GM19467 (cell line): ENCODE data around the gene DCST1.
A peak's percentile ranks its signal among the peaks of the same experiment; 100 is the strongest.

Experiments used
- ATAC-seq: cut with Tn5 transposase; IDR thresholded peaks from one replicate; pipeline ENCODE4 v1.9.1; 2021; ENCODE audit warnings: mild to moderate bottlenecking, moderate library complexity; ENCODE audit not compliant: unreplicated experiment

Gene DCST1

DNA sequence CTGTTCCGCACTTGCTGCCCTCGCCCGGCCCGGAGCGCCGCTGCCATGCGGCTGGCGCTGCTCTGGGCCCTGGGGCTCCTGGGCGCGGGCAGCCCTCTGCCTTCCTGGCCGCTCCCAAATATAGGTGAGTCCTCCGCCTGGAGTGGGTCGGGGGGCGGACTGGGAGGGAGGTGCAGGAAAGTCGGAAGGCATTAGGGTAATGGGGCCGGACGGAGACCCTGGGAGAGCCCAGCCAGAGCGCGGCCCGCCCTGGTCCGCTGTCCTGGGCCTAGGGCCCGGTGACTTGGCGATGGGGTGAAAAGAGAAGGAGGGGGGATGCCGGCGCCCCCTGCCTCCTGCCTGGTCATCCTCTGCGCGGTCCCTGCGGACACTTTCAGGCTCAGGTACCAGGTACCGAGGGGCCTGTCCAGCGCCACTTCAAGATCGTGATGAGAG is 17.7 kb downstream of the DCST1 start:
- ATAC-seq, result peak; percentile 25

DNA sequence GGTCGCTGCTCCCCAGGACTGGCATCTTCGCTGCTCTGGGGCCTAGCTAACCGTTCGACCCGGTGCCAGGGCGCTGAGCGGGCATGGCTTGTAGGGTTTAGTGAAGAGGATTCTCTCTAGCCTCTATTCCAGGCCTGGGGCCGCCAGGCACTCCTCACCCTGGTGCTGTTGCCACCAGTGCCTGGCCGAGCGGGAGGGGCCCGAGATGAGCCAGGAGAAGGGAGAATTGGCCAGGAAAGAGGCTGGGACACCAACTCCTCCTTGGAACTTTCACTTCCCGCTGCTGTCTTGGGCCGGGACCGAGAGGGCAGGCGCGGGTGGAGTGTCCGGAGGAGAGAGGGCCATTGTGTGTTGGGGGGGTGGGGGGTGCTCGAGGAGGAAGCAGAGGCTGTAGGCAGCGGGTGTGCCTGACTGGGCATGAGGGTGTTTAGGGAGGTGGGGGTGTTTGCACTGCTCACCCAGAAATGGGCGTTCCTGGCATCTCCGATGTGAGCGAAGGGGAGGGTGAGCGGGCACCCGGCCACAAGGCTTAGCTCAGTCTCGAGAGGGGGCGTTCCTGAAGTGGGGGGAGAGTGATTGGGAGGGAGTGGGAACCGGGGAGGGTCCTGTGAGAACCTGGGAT is 18.3 kb downstream of the DCST1 start:
- no peak for ATAC-seq

DNA sequence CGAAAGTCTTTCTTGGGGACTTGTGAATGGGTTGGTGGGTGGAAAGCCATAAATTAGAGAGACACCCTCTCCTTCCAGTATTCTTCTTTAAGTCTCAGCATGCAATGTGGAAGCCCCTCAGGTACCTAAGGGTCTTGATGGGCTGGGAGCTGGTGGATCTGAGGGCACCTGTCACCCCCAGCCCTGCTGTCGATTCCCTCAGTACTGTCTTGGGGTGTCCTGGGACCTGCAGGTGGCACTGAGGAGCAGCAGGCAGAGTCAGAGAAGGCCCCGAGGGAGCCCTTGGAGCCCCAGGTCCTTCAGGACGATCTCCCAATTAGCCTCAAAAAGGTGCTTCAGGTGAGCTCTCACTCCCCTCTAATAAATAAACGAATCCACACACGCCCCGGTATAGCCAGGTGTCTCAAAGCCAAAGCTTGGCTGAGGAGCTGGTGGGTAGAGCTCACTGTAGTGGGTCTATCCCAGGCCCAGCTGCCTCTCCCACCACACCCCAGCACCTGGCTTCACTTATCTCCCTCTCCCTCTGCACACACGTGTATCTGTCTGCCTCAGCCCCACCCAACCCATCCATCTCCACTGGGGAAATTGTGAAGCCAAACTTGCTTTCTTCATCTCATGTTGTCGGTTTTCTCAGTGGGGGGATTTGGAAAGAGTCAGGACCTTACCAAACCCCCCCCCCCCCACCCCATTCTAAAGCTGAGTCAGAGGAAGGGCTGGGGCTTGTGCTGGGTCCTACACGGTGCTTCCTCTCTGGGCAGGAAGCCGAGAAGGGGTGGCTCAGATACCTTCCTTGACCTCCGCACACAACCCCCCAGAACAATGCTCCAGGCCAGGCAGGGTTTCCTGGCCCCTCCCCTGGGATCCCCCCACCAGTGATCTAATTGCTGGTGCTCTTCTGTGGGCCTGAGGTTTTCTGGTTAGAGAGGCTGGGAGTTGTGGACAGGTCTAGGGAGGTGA is 19.1 kb downstream of the DCST1 start:
- ATAC-seq, result no peak

DNA sequence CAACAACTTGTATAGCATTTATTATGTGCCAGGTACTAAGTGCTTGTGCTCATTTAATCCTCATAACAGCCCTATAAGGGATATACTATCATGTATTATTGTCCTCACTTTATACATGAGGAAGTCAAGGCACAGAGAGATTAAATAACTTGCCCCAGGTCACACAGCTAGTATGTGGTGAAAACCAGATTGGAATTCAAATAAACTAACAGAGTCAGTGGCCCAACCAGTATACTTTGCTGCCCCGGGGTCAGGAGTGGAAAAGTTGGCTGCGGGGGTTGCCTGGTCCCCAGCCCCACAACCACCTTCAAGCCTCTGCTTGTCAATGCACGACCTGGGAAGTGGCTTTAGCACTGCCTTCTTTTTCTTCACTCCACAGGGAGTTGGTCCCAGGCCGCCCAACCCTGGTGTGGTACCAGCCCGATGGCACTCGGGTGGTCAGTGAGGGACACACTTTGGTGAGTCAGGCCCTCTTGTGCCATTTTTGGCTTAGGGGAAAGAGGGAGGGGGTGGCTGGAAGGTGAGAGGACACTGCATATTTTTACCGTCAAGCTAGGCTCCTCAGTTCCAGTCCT is 20.0 kb downstream of the DCST1 start:
- ATAC-seq, result no peak

DNA sequence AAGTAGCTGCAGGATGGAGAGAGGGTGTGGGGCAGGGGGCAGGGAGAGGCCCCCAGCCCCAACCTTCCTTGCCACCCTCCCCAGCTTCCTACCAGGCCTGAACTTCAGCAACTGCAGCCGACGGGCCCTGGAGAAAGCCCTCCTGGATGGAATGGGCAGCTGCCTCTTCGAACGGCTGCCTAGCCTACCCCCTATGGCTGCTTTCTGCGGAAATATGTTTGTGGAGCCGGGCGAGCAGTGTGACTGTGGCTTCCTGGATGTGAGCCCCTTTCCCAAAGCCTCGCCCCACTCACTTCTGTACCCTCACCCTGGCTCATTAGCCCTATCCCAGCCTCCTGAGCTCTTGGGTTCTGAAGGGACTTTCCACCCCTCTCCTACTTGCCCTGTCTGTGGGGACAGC is 23.5 kb downstream of the DCST1 start:
- ATAC-seq, result no peak

DNA sequence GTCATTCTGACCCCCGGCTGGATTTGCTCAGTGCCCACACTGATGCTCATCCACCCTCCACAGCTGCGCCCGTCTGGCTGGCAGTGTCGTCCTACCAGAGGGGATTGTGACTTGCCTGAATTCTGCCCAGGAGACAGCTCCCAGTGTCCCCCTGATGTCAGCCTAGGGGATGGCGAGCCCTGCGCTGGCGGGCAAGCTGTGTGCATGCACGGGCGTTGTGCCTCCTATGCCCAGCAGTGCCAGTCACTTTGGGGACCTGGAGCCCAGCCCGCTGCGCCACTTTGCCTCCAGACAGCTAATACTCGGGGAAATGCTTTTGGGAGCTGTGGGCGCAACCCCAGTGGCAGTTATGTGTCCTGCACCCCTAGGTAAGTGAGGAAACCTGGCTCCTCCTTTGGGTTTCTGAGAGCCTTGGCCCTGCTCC is 24.2 kb downstream of the DCST1 start:
- no peak for ATAC-seq

DNA sequence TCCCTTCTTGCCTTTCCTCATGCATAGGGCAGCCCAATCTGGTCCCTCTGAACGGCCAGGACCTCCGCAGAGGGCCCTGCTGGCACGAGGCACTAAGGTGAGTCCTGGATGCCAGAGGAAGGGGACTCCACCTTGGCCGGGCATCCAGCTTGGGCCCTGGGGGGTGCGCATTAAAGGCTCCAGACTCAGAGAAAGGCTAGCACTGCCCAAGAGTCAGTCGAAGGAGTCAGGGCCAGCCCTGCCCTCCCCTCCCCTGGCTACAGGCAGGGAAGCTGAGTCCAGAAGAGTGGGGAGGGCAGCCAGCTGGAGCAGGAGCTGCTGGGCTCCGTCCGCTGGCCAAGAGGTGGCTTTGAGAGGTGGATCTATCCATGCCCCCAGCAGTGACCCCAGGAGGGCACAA is 27.1 kb downstream of the DCST1 start:
- ATAC-seq, result no peak

DNA sequence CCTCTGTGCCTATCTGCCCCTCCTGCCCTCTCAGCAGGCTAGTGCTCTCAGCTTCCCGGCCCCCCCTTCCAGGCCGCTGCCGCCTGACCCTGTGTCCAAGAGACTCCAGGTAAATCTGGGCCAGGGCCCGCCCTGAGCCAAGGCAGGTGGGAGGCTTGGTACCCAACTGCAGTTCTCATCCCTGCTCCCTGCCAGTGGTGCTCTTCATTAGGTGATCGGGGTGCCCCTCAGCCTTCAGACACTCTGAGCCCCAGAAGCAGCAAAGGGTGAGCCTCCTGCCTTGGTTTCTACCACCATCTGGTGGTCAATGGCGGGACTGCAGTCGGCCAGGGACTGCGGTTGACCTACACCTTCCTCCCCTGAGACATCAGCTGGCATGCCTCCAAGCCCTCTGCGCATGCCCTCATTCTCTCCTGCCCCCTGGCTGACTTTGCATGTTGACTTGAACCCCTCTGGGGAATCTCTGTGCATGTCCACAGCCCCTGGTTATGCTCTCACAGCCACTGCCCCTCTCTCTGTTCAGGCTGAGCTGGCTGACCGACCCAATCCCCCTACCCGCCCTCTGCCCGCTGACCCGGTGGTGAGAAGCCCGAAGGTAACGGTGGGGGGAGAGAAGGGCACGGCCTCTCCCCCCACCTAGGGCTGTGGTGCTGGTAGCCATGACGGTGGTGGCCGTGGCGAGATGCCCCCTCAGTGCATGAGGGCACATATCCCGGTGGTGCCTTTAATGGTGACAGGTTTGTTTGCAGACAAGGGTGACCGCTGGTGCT is 27.9 kb downstream of the DCST1 start:
- peak; percentile 43 for ATAC-seq

DNA sequence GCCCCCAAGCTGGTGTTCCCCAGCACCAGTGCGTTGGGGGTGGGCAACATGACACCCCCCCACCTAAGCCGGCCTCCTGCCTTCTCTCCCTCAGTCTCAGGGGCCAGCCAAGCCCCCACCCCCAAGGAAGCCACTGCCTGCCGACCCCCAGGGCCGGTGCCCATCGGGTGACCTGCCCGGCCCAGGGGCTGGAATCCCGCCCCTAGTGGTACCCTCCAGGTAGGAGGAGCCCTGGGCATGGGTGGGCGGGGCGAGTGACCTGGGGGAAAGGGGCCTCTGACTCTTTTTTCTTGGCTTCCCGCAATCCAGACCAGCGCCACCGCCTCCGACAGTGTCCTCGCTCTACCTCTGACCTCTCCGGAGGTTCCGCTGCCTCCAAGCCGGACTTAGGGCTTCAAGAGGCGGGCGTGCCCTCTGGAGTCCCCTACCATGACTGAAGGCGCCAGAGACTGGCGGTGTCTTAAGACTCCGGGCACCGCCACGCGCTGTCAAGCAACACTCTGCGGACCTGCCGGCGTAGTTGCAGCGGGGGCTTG is 28.6 kb downstream of the DCST1 start:
- no peak for ATAC-seq

DNA sequence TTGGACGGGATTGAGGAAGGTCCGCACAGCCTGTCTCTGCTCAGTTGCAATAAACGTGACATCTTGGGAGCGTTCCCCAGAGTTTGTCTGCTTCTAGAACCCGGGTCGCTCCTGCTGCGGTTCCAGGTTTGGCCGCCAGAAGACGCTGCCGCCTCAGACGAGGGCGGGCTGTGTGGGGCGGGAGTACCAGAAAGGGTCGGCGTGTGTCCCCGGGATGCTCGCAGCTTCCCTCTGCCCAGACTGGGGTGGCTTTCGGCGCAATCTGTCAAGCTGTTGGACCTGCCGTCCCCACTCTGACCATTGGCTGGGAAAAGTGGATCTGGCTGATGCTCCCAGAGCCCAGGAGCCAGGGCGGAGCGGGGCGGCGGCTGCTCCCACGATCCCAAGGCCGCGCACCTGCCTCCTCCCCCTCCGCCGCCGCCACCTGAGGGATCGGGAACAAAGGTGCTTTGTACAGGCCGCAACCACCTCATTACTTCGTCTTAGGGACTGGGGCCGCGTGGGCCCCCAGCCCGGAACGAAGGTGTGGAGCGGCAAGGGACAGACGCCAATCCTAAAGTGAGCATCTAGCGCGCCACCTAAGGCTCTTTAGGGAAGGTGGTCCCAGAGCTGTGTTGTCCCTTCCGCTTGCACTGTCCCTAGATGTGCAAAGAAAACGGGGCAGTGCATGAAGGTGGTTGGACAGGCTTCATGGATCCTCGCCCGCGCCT is 29.2 kb downstream of the DCST1 start:
- no peak for ATAC-seq

DNA sequence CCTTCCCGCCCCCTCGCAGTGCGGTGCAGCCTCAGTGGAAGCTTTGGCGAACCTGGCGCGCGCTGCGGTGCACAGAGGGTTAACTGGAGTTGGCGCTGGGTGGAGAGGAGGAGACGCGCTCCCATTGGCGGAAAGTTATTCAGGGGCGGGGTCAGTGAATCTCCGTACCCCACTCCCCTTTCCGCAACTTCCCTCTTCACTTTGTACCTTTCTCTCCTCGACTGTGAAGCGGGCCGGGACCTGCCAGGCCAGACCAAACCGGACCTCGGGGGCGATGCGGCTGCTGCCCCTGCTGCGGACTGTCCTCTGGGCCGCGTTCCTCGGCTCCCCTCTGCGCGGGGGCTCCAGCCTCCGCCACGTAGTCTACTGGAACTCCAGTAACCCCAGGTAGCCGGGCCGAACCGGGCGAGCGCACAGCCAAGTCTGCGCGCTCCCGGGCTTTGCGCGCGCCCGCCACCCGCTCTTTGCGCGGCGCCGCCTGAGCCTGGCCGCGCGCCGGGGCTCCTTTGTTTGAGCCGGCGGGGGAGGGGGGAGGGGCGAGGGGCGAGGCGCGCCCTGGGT is 30.0 kb downstream of the DCST1 start, which contains the start of gene EFNA4:
TSS of gene EFNA4 (plus strand) at position 191 of the 561 bp plus-strand sequence. CDS start at position 275, 84 bp downstream.
- ATAC-seq, result peak; percentile 55

DNA sequence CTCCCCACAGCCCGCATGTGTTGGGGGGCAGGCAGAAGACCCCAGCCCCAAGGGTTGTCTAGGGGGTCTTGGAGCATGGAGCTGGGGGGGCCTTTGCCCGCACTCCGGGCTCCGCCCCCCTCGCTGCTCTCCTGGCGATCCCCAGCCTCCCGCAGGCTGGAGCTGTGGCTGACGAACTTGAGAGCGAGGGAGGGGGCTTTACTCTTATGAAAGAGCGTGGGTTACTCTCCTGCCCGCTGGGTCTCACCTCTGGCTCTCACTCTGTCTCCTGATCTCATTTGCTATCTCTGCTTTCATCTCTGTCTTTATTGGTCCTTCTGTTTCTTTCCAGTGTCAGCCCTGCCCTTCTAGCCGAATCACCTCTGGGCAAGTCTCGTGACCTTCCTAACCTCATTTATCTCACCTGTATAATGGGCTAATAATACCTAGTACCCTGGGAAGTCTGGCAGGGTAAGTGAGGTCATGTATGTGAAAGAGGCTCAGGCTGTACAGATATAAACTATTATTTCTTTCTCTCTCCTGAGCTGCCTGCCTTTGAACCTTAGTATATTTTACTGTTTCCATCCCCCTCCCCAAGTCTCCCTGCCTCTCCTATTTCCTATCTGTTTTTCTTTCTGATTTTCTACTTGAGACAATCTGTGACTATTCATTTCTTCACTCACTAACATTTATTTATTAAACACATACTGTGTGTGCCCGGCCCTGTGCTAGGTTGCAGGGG is 30.6 kb downstream of the DCST1 start:
- no peak for ATAC-seq

DNA sequence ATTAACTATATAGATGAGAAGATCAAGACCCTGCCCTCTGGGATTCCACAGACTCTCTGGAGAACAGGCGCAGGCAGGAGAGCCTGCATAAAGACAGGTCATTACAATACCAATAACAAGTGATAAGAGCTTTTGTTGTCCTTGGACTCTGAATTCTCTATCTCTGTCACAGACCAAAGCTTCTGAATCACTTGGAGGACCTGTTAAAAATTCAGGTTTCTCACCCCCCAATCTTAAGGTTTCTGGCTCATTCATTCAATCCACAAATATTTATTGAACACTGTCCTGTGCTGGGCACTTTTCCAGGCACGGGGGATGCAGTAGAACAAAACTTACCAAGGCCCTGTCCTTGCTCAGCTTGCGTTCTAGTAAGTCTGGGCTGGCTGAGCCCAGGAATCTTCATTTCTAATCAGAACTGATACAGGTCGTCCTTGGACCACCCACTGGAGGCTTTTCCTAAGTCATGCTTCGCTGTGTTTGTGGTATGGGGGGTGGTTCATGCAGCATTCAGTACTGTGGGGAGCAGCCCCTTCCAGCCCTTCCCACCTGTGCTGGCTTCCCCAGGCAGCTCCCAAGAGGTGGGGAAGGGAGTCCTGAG is 31.3 kb downstream of the DCST1 start:
- no peak for ATAC-seq

DNA sequence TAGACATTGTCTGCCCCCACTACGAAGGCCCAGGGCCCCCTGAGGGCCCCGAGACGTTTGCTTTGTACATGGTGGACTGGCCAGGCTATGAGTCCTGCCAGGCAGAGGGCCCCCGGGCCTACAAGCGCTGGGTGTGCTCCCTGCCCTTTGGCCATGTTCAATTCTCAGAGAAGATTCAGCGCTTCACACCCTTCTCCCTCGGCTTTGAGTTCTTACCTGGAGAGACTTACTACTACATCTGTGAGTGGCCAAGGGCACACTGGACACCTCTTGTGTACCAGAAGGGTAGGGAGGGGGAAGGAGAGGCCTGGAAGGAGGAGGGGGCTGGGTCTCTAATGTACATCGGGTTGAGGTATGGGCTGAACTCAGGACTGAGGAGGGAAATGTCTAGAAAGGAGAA is 33.2 kb downstream of the DCST1 start:
- ATAC-seq, result no peak

DNA sequence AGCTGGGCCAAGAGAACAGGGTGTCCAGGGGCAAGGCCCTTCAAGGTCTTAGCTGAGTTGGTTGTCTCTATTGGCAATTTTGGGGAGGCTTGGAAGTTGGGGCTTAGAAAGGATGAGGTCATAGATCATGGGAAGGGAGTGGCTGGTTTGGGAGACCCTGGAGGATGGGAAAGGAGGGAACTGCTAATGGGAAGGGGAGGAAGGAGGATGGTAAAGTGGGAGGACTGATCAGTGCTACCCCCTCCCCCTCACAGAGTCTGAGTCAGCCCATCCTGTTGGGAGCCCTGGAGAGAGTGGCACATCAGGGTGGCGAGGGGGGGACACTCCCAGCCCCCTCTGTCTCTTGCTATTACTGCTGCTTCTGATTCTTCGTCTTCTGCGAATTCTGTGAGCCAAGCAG is 35.0 kb downstream of the DCST1 start:
- no peak for ATAC-seq

DNA sequence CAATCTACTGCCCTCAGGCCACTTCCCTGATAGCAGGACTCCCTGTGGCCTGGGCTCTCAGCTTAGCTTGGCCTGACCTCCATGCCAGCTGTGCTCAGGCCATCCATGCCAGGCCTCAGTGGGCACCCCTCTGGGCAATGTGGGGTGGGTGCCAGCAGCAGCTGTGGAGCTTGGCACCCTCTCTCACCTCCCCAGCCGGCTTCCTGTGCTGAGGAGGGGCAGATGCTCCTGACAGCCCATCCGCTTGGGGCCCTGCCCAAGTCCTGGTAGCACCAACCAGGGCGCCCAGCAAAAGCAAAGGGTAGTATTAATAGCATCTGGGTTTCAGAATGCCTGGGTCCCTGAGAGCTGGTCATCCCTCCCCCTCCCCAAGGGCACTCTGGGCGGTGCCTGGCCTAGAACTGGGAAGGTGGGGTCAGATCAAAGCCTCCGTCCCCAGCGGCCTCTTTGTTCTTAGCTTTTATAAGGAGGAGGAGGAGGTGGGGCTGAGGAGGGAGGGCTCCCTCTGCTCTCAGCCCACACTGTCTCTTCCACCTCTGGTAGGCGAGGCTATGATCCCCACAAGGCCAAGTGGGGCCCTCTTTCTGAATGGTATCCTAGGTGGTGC is 36.0 kb downstream of the DCST1 start:
- no peak for ATAC-seq

DNA sequence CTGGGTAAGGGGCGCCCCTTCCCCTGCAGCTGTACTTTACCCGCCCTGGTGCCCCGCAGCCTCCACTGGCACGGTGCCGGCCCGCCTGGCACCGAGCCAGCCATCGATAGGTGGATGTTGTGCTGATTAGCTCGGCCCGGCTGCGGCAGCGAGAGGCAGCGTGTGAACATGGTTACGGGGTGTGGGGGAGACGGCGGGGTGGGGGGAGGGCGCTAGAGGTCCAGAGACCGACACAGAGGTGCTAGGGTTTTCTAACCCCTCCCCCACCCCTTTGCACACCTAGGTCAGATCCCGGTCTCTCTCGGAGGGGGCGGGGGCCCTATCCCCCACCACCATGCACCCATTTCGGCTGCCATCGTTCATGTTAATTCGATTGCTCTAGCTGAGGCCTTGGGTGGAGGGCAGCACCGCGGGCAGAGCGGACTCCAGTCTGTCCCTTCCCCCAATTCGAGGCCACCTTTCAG is 36.6 kb downstream of the DCST1 start:
- no peak for ATAC-seq
